Hepatocyte (in vitro differentiated cells): ENCODE measurements around the gene ADGRB2.

Experiments
- CTCF ChIP-seq: fragments of 200-600 bp; sonication (generic); IDR thresholded peaks from 2 replicates; pipeline ENCODE4 v1.5.1; 2016; ENCODE audit warnings: antibody characterized with exemption, mild to moderate bottlenecking; ENCODE audit not compliant: poor library complexity
- EZH2 ChIP-seq: fragments of 200-600 bp; sonication (generic); IDR thresholded peaks from 2 replicates; pipeline ENCODE4 v1.6.1; 2016; ENCODE audit warnings: antibody characterized with exemption, mild to moderate bottlenecking, borderline replicate concordance
- EZH2phosphoT487 ChIP-seq: fragments of 200-600 bp; sonication (generic); IDR thresholded peaks from one replicate; pipeline ENCODE4 v1.6.1; 2018; ENCODE audit warnings: antibody characterized with exemption, mild to moderate bottlenecking, low read depth, moderate library complexity; ENCODE audit not compliant: unreplicated experiment, severe bottlenecking

- TF ChIP-seq EZH2 (no peak), CTCF (no peak), EZH2phosphoT487 (no peak)
Observed at GRCh38 chr1:31726715-31727114, 37.4 kb downstream of the ADGRB2 start.
